Heart right ventricle (tissue), 16 donors: Measurements from ENCODE around the gene PRPF19. TPM values are rescaled to one million over a fixed set of nuclear protein-coding genes. Genes with fewer than 3 reads are reported as not detected.

Experiments
- ATAC-seq, 8 donors: fragments of 200-7000 bp; cut with Tn5 transposase; one replicate each; pipeline ENCODE4 v1.9.1; 2020; ENCODE audit warnings: mild to moderate bottlenecking in 8 of 8, moderate library complexity in 8 of 8, moderate number of reproducible peaks in 1 of 8
- DNase-seq, 2 donors: peaks; one replicate each; pipeline ENCODE4 v3.0.0-alpha.2; 2020
- H3K27ac ChIP-seq, 10 donors: fragments of 200-600 bp; sonication (generic) in 2 of 10; one replicate each; pipeline versions ENCODE4 v1.5.0 to v1.8.0; 2020 to 2022; ENCODE audit warnings: mild to moderate bottlenecking in 3 of 10
- H3K27me3 ChIP-seq, 7 donors: fragments of 200-600 bp; one replicate each; pipeline ENCODE4 v1.8.0; 2021 to 2022; ENCODE audit warnings: mild to moderate bottlenecking in 2 of 7
- H3K36me3 ChIP-seq, 9 donors: fragments of 200-600 bp; sonication (generic) in 1 of 9; one replicate each; pipeline versions ENCODE4 v1.5.0 to v1.8.0; 2020 to 2022; ENCODE audit warnings: mild to moderate bottlenecking in 2 of 9
- H3K4me1 ChIP-seq, 9 donors: fragments of 200-600 bp; sonication (generic) in 1 of 9; one replicate each; pipeline versions ENCODE4 v1.5.0 to v1.8.0; 2020 to 2022; ENCODE audit warnings: mild to moderate bottlenecking in 4 of 9
- H3K4me3 ChIP-seq, 10 donors: fragments of 200-600 bp; sonication (generic) in 2 of 10; one replicate each; pipeline versions ENCODE4 v1.5.0 to v1.8.0; 2020 to 2022; ENCODE audit warnings: mild to moderate bottlenecking in 7 of 10, moderate library complexity in 2 of 10
- H3K9me3 ChIP-seq, 11 donors: fragments of 200-600 bp in 10 of 11; sonication (generic) in 2 of 11; one replicate each; pipeline versions ENCODE4 v1.5.0 to v1.8.0; 2013 to 2022; ENCODE audit warnings: mild to moderate bottlenecking in 2 of 11, control low read depth in 1 of 11, moderate library complexity in 1 of 11
- CTCF ChIP-seq, 9 donors: fragments of 200-600 bp; sonication (generic) in 2 of 9; IDR thresholded peaks; one replicate each; pipeline versions ENCODE4 v1.5.0 to v1.8.0; 2021 to 2022; ENCODE audit warnings: antibody characterized with exemption in 9 of 9, mild to moderate bottlenecking in 5 of 9, moderate library complexity in 1 of 9
- WGBS, 2 donors: extraction: QIAGEN DNeasy Blood & Tissue Kit; methylation state at CpG; one replicate each; pipeline ENCODE4 v1.1.7; 2013; ENCODE audit warnings: inconsistent platforms in 1 of 2; 5-methylcytosine and 5-hydroxymethylcytosine counted together
- intact Hi-C, 10 donors: fragments of 100-400 bp; cut with DNase I; formaldehyde crosslinking; loops; one replicate each; pipeline versions ENCODE4 v1.11.1 to v1.14.2; 2022
- polyA plus RNA-seq, 2 donors: library from polyadenylated mRNA; stranded (reverse); fragments of 200-250 nt; gene quantifications; one replicate each; pipeline ENCODE4 v1.2.3, GENCODE V29; 2013
- total RNA-seq, 10 donors: library from RNA; stranded (reverse); fragmentation: NEBNext Ultra II Directional in 3 of 10; extraction: Animal tissue kit (Norgen Biotek cat#: 25700) in 3 of 10; gene quantifications; one replicate each; pipeline versions ENCODE4 v1.2.1 to v1.2.4, GENCODE V29; 2021 to 2023
- donor health status: Arrhythmogenic right ventricular cardiomyopathy.
- donor health status: ischemic (EF 13 %, LVEDD 7.1; RV severe dilation, severe dysfunction).
- donor health status: healthy with polysubstance abuse.
- donor health status: DM: no; HTN: yes; CAD: no.
- donor health status: DM: no; HTN: no; CAD: no.
- donor health status: ischemic (EF 25% LVEDD 6.9; RV normal size, moderate dysfunction).
- donor health status: ischemic (EF 25% LVEDD 5.7; RV mildly dilated, moderate dysfunction).
- donor health status: healthy.
- donor health status: DM: yes; HTN: yes; CAD: no.
- donor health status: Ischemic cardiomyopathy.
- donor health status: ischemic (EF 35%, LVEDD 5.7; RV mildly dilated, moderate dysfunction).
- donor health status: nonischemic (EF 11% LVEDD 7.7; RV severe dilation, severe dysfunction).
- donor health status: DM: yes; HTN: yes; CAD: no.
- donor health status: PGD.
- donor health status: ischemic (EF 29% LVEDD 5.4; RV normal size, mild dysfunction).
- donor health status: nonischemic (EF 23%, LVEDD 6.1; RV moderate dilation, normal function).

The PRPF19 gene
- total and polyA plus RNA-seq, 12 donors, result 32.0 to 53.0 (median 40.1) TPM

- Histone ChIP-seq H3K9me3 (no peaks in the 10 kb centered on the region), H3K27ac (peak overlapping the region in 1 of 10 donors; percentile 5), H3K4me3 (no peak overlapping the region), H3K4me1 (peaks cover 23 to 51% (median 38%) of the 10 kb centered on the region in 9 donors), H3K27me3 (no peaks in the 10 kb centered on the region), H3K36me3 (peaks cover 0 to 39% (median 8%) of the 10 kb centered on the region in 9 donors)
- WGBS, 2 donors, result 38 to 45% methylated on average over 4 of the region's 4 CpGs
- no peak for TF ChIP-seq CTCF (IDR thresholded peaks at IDR 0.05)
- intact Hi-C loops, result loop anchor here in 3 of 10 donors (5.0 kb wide), 1 partner anchor 32 kb away; no protein-coding TSS in a partner anchor
- ATAC-seq (no peak), DNase-seq (no peak)
Measured at GRCh38 chr11:60844870-60845221, 61.5 kb downstream of the PRPF19 start.

DNA sequence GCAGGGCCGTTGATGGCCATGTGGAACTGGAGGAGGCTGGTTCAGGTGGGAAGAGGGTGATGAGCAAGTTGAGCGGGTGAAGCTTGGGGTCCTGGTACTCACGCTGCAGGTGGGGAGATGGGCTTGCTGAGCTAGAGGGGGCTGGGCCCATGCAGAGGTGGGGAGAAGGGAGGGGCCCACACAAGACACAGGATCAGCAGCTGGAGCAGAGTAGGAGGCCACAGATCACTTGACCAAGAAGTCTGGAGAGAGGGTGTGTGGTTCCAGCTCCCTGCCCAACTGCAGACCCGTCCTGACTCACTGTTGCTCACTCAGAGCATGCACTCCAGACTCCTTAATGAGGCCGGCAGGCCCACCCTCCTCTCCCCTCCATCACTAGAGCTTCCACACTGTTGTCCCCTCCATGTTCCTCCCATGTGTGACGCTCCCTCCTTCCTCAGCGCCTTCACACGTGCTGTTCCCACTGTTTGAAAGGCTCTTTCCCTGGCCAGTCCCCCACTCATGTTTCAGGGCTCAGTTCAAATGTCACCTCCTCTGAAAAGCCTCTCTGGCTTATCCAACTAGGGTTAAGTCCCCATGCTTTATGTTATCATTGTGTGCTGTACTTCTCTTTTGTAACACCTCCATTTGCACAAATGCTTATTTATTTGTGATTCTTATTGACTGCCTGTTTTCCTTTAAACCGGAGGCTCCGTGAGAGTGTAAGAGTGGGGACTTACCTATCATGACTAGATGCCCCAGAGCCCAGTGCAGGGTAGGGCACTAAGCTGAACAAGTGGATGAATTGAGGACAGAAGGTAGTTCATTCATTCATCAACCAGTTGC, 62.1 kb downstream of the PRPF19 start:
- DNase-seq (no peak), ATAC-seq (no peak)
- Histone ChIP-seq H3K9me3 (no peaks in the 10 kb centered on the region), H3K4me3 (peak overlapping the region in 5 of 10 donors; percentile 73 to 96 (median 85)), H3K27me3 (no peaks in the 10 kb centered on the region), H3K36me3 (peaks cover 0 to 33% (median 6%) of the 10 kb centered on the region in 9 donors), H3K4me1 (peaks cover 23 to 51% (median 38%) of the 10 kb centered on the region in 9 donors), H3K27ac (peak overlapping the region in 1 of 10 donors; percentile 5)
- TF ChIP-seq CTCF (IDR thresholded peaks at IDR 0.05), result no peak
- WGBS, 2 donors, result 67 to 71% methylated on average over 10 of the region's 10 CpGs
- intact Hi-C loops, result loop anchor here in 3 of 10 donors (5.0 kb wide), 1 partner anchor 33 kb away; no protein-coding TSS in a partner anchor

DNA sequence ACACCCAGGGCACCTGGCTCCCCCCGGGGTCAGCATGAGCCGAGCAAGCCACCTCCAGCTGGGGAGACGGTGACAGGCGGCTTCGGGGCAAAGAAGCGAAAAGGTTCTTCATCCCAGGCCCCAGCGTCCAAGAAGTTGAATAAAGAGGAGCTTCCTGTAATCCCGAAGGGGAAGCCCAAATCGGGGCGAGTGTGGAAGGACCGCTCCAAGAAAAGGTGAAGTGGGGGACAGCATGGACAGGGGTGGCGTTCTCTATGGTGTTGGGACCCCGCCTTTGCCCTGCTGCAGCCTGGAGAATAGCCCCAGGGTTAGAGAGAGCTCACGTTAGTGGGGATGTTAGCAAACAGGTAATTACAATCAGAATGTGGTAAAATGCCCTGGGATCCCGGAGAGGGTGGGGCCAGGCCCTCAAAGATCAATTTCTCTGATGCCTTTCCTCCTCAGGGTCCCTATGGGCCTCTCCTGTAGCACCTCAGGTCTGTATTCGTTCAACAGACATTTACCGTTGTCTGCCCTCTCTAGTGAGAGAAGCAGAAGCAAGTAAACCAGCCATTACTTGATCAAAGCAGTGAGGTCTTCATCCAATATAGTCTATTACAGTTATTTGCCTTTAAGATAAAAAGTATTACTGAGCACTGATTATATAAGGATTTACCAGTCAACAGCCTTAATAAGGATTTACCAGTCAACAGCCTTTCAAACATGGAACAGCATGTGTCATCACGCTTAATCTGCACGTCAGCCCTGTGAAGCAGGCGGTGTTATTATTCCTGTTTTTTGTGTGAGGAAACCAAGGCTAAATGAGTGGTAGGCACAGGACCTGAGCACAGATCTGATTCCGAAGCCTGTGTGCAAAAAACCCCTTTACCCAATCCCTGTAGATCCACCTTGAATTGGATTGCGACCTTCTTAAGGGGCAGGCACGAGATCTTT, 63.5 kb downstream of the PRPF19 start:
- Histone ChIP-seq H3K36me3 (peaks cover 0 to 20% (median 4%) of the 10 kb centered on the region in 9 donors), H3K4me1 (peaks cover 23 to 51% (median 38%) of the 10 kb centered on the region in 9 donors), H3K27me3 (no peaks in the 10 kb centered on the region), H3K27ac (peak overlapping the region in 8 of 10 donors; percentile 56 to 88 (median 80)), H3K4me3 (peak overlapping the region; percentile 62 to 96 (median 84)), H3K9me3 (no peaks in the 10 kb centered on the region)
- no peak for TF ChIP-seq CTCF (IDR thresholded peaks at IDR 0.05)
- no peak for DNase-seq
- WGBS, 2 donors, result 16 to 17% methylated on average over 23 of the region's 23 CpGs
- ATAC-seq, result peak in 1 of 8 donors; percentile 4
- intact Hi-C loops, result loop anchor here in 3 of 10 donors (5.0 kb wide), 1 partner anchor 34 kb away; no protein-coding TSS in a partner anchor
